OCI-LY1 (cell line): ENCODE measurements around the gene DGCR2.

Experiments used
- H2AFZ ChIP-seq: fragments of 200-600 bp; sonication (generic), shearing (Covaris generic); 2 replicates; pipeline ENCODE4 v1.6.0; 2014; ENCODE audit warnings: antibody characterized with exemption, mild to moderate bottlenecking, low read length
- H3F3A ChIP-seq: fragments of 200-600 bp; sonication (generic), shearing (Covaris generic); 2 replicates; pipeline ENCODE4 v1.6.0; 2014; ENCODE audit warnings: mild to moderate bottlenecking, antibody characterized with exemption, low read length, moderate library complexity; ENCODE audit not compliant: insufficient read depth
- H3K27ac ChIP-seq: fragments of 200-600 bp; sonication (generic); 2 replicates; pipeline ENCODE4 v1.5.1; 2014; ENCODE audit warnings: low read length, mixed run types, mild to moderate bottlenecking, low read depth; ENCODE audit not compliant: poor library complexity, severe bottlenecking
- H3K27me3 ChIP-seq: fragments of 200-600 bp; sonication (generic); 2 replicates; pipeline ENCODE4 v1.6.0; 2014; ENCODE audit warnings: antibody characterized with exemption, mild to moderate bottlenecking, low read length, moderate library complexity; ENCODE audit not compliant: insufficient read depth
- H3K36me3 ChIP-seq: fragments of 200-600 bp; sonication (generic); 2 replicates; pipeline ENCODE4 v1.6.1; 2014; ENCODE audit warnings: mild to moderate bottlenecking, antibody characterized with exemption, low read length, moderate library complexity, mixed read lengths; ENCODE audit not compliant: insufficient read depth
- H3K4me1 ChIP-seq: fragments of 200-600 bp; sonication (generic); 2 replicates; pipeline ENCODE4 v1.5.1; 2014; ENCODE audit warnings: mild to moderate bottlenecking, low read length, moderate library complexity; ENCODE audit not compliant: insufficient read depth, severe bottlenecking
- H3K4me2 ChIP-seq: fragments of 200-600 bp; sonication (generic), shearing (Covaris generic); 2 replicates; pipeline ENCODE4 v1.6.1; 2014; ENCODE audit warnings: low read length
- H3K4me3 ChIP-seq: fragments of 200-600 bp; sonication (generic); 2 replicates; pipeline ENCODE4 v1.5.1; 2014; ENCODE audit warnings: low read length, low read depth, mild to moderate bottlenecking, mixed read lengths; ENCODE audit not compliant: poor library complexity, severe bottlenecking
- H3K79me2 ChIP-seq: fragments of 200-600 bp; shearing (Covaris generic); 2 replicates; pipeline ENCODE4 v1.6.1; 2016; ENCODE audit warnings: mixed run types, low read length, mixed read lengths; ENCODE audit not compliant: insufficient read depth
- H3K9ac ChIP-seq: fragments of 200-600 bp; sonication (generic), shearing (Covaris generic); 2 replicates; pipeline ENCODE4 v1.6.1; 2014; ENCODE audit warnings: mild to moderate bottlenecking, low read length, mixed read lengths
- H3K9me2 ChIP-seq: fragments of 200-600 bp; sonication (generic), shearing (Covaris generic); 2 replicates; pipeline ENCODE4 v1.6.1; 2014; ENCODE audit warnings: low read depth, mild to moderate bottlenecking, low read length, mixed read lengths
- H3K9me3 ChIP-seq: fragments of 200-600 bp; shearing (Covaris generic); 2 replicates; pipeline ENCODE4 v1.6.1; 2014; ENCODE audit warnings: low read length, mixed read lengths
- H4K20me1 ChIP-seq: fragments of 200-600 bp; sonication (generic), shearing (Covaris generic); 2 replicates; pipeline ENCODE4 v1.6.0; 2016; ENCODE audit warnings: mild to moderate bottlenecking, low read length; ENCODE audit not compliant: insufficient read depth
- EZH2 ChIP-seq: fragments of 200-600 bp; sonication (generic), shearing (Covaris generic); IDR thresholded peaks from 2 replicates; pipeline ENCODE4 v1.8.0; 2017; ENCODE audit warnings: borderline replicate concordance, mixed run types, mild to moderate bottlenecking, antibody characterized with exemption, low read length, moderate library complexity, mixed read lengths
- TF ChIP-seq, protein P1 (sequence below): fragments of 200-600 bp; sonication (generic), shearing (Covaris generic); IDR thresholded peaks from 2 replicates; pipeline ENCODE4 v1.5.1; 2017; ENCODE audit warnings: mild to moderate bottlenecking, antibody characterized with exemption, low read length, moderate library complexity, mixed read lengths

The DGCR2 gene

GRCh38 chr22:19134874-19135273 lies 12.7 kb upstream of the DGCR2 start:
- Histone ChIP-seq H3K27ac (no peak overlapping the region), H3K27me3 (no peaks in the 10 kb centered on the region), H3K36me3 (peaks cover 69% of the 10 kb centered on the region), H3K4me1 (no peaks in the 10 kb centered on the region), H3K9ac (no peak overlapping the region), H3K9me3 (no peaks in the 10 kb centered on the region), H3K4me3 (no peak overlapping the region), H3K9me2 (no peaks in the 10 kb centered on the region), H3F3A (no peaks in the 10 kb centered on the region), H2AFZ (no peak overlapping the region), H3K4me2 (no peak overlapping the region), H3K79me2 (no peaks in the 10 kb centered on the region), H4K20me1 (no peaks in the 10 kb centered on the region)
- no peak for TF ChIP-seq EZH2
- TF ChIP-seq, protein P1, sequence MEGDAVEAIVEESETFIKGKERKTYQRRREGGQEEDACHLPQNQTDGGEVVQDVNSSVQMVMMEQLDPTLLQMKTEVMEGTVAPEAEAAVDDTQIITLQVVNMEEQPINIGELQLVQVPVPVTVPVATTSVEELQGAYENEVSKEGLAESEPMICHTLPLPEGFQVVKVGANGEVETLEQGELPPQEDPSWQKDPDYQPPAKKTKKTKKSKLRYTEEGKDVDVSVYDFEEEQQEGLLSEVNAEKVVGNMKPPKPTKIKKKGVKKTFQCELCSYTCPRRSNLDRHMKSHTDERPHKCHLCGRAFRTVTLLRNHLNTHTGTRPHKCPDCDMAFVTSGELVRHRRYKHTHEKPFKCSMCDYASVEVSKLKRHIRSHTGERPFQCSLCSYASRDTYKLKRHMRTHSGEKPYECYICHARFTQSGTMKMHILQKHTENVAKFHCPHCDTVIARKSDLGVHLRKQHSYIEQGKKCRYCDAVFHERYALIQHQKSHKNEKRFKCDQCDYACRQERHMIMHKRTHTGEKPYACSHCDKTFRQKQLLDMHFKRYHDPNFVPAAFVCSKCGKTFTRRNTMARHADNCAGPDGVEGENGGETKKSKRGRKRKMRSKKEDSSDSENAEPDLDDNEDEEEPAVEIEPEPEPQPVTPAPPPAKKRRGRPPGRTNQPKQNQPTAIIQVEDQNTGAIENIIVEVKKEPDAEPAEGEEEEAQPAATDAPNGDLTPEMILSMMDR: no peak

GRCh38 chr22:19134176-19134831 lies 12.1 kb upstream of the DGCR2 start:
- Histone ChIP-seq H3K36me3 (peaks cover 64% of the 10 kb centered on the region), H3K79me2 (no peaks in the 10 kb centered on the region), H3K4me2 (no peak overlapping the region), H3F3A (no peaks in the 10 kb centered on the region), H3K9me3 (no peaks in the 10 kb centered on the region), H3K27me3 (no peaks in the 10 kb centered on the region), H3K4me3 (no peak overlapping the region), H3K9ac (no peak overlapping the region), H3K27ac (no peak overlapping the region), H3K4me1 (no peaks in the 10 kb centered on the region), H4K20me1 (no peaks in the 10 kb centered on the region), H2AFZ (no peak overlapping the region), H3K9me2 (no peaks in the 10 kb centered on the region)
- no peak for TF ChIP-seq EZH2
- TF ChIP-seq, protein P1: no peak

- H3K9me3 ChIP-seq: no peaks in the 10 kb centered on the region
- H3K79me2 ChIP-seq: no peaks in the 10 kb centered on the region
- H3K27ac ChIP-seq: no peak overlapping the region
- H3K4me2 ChIP-seq: no peak overlapping the region
- H3K4me1 ChIP-seq: no peaks in the 10 kb centered on the region
- no peaks in the 10 kb centered on the region for H4K20me1 ChIP-seq
- H3K27me3 ChIP-seq: no peaks in the 10 kb centered on the region
- peaks cover 56% of the 10 kb centered on the region for H3K36me3 ChIP-seq
- TF ChIP-seq, protein P1: no peak
- no peak for TF ChIP-seq EZH2
- no peak overlapping the region for H3K9ac ChIP-seq
- H3F3A ChIP-seq: no peaks in the 10 kb centered on the region
- no peak overlapping the region for H3K4me3 ChIP-seq
- H3K9me2 ChIP-seq: no peaks in the 10 kb centered on the region
- no peak overlapping the region for H2AFZ ChIP-seq
Observed at GRCh38 chr22:19133561-19133960, 11.3 kb upstream of the DGCR2 start.
